Measurements from ENCODE around the gene DPYSL4. TPM values are rescaled to one million over a fixed set of nuclear protein-coding genes. Genes with fewer than 3 reads are reported as not detected.

Gene DPYSL4
- total RNA-seq, 2 experiments from 2014 or later = 20.9 to 23.2 TPM

DNA sequence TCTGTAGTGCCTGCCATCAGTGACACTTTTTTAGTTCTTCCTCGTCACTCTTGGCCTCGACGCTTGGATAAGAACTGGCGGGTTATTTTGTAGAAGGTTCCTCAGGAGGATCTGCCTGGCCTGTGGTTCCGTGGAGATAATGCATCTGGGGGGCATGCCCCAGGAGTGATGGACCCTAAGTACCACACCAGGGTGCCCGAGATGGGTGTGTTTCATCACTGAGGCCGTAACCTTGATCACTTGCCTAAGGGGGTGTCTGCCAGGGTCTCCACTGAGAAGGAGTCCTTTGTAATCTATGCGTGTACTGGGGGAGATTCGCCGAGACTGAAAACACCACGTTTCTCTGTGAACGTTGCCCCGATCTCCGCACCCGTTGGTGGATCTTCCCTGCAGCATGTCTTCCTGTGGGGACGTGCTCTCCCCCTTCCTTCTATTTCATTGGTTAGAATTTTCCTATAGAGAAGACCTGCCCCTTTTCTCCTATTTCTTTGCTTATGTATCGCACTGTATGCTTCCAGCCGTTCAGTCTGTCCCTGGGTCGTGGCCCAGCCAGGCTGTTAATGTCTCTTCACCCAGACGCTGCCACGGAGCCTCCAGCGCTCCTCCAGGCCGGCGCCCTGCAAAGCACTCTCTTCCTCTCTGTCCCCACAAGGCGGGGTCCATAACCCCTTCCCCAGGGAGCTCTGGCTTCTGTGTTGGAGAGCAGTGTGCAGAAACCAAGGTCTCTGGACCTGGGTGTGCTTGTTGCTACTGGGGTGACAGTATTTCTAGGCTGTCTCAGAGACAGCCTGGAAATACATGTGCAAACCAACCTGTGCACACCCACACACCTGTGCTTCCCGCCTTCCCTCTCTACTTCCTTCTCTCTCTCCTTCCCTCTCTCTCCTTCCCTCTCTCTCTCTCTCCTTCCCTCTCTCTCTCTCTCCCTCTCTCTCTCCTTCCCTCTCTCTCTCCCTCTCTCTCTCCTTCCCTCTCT, 14.4 kb upstream of the DPYSL4 start:
- TF ChIP-seq, protein P1, sequence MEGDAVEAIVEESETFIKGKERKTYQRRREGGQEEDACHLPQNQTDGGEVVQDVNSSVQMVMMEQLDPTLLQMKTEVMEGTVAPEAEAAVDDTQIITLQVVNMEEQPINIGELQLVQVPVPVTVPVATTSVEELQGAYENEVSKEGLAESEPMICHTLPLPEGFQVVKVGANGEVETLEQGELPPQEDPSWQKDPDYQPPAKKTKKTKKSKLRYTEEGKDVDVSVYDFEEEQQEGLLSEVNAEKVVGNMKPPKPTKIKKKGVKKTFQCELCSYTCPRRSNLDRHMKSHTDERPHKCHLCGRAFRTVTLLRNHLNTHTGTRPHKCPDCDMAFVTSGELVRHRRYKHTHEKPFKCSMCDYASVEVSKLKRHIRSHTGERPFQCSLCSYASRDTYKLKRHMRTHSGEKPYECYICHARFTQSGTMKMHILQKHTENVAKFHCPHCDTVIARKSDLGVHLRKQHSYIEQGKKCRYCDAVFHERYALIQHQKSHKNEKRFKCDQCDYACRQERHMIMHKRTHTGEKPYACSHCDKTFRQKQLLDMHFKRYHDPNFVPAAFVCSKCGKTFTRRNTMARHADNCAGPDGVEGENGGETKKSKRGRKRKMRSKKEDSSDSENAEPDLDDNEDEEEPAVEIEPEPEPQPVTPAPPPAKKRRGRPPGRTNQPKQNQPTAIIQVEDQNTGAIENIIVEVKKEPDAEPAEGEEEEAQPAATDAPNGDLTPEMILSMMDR (IDR thresholded peaks at IDR 0.05) = no peak
- H3K4me1 Mint-ChIP-seq (ENCODE audit: low read depth) = peaks cover 4% of the 10 kb centered on the region
- H3K36me3 Mint-ChIP-seq (ENCODE audit: low read depth) = no peaks in the 10 kb centered on the region
- ChIA-PET POLR2A (no interaction called here), CTCF (no interaction called here)
- ATAC-seq = no peak
- DNase-seq = no peak
- H3K27me3 Mint-ChIP-seq = peaks cover 16% of the 10 kb centered on the region
- intact Hi-C loops (cut with micrococcal nuclease) = no loop called here
- H3K27ac Mint-ChIP-seq = no peak overlapping the region
- H3K4me3 Mint-ChIP-seq = no peak overlapping the region
- H3K9me3 Mint-ChIP-seq = no peaks in the 10 kb centered on the region

DNA sequence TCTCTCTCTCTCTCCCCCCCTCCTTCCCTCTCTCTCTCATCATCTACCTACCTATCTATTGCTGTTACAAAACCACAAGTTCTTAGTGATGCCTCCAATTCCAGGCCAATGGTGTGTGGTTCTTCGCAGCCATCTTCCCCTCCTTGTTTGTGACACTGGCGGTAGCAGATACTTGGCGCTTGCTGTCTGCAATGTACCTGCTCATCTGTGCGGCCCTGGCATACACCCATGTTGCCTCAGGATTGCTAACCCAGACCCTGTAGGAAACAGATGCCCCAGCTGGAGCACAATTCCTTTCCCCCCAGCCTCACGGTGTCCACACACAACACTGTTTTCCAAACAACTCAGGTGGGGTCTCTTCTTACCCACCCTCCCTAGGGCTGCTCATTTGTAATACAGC, 13.6 kb upstream of the DPYSL4 start:
- CTCF ChIA-PET = no interaction called here
- POLR2A ChIA-PET = no interaction called here
- Mint-ChIP-seq H3K9me3 (no peaks in the 10 kb centered on the region), H3K27me3 (peaks cover 23% of the 10 kb centered on the region), H3K36me3 (ENCODE audit: low read depth) (no peaks in the 10 kb centered on the region), H3K27ac (no peak overlapping the region), H3K4me1 (ENCODE audit: low read depth) (peaks cover 4% of the 10 kb centered on the region), H3K4me3 (no peak overlapping the region)
- DNase-seq = no peak
- TF ChIP-seq, protein P1 (IDR thresholded peaks at IDR 0.05) = no peak
- ATAC-seq = no peak
- intact Hi-C loops (cut with micrococcal nuclease) = no loop called here

DNA sequence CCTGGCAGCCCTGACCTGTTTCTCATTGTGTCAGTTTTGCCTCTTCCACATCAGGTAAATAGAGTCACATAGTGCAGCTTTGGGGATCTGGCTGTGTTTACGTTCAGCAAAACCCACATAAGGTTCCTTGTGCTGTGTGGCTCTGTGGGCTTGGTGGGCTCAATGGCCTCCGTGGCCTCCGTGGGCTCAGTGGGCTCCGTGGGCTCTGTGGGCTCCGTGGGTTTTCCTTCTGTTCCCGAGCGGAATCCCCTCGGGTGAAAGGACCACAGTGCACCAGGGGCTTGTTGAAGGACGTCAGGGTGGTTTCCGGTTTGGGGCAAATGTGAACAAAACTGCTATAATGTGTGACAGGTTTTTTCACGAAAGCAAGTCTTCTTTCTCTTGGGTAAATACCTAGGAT, 12.5 kb upstream of the DPYSL4 start:
- Mint-ChIP-seq H3K36me3 (ENCODE audit: low read depth) (no peaks in the 10 kb centered on the region), H3K4me1 (ENCODE audit: low read depth) (peaks cover 4% of the 10 kb centered on the region), H3K27ac (no peak overlapping the region), H3K27me3 (peaks cover 28% of the 10 kb centered on the region), H3K4me3 (no peak overlapping the region), H3K9me3 (no peaks in the 10 kb centered on the region)
- CTCF ChIA-PET = no interaction called here
- intact Hi-C loops (cut with micrococcal nuclease) = no loop called here
- POLR2A ChIA-PET = no interaction called here
- TF ChIP-seq, protein P1 (IDR thresholded peaks at IDR 0.05) = no peak
- ATAC-seq = no peak
- DNase-seq = no peak

DNA sequence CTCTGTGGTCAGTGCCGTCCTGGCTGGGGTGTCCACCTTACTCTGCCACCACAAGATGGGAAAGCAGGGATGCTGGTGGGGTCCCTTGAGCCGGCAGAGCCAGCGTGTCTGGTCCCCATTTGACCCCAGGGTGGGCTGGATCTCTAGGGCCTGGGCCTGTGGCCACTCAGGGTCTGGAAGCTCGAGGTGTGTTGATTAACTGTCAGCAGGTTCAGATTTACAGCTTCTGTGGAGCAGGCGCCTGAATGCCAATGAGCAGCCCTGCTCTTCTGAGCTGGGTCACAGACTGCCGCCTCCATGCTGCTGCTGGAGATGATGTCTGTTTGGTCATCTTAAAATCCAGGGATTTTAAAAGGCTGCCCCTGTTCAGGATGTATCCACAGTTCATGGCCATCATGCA, 11.3 kb upstream of the DPYSL4 start:
- H3K27me3 Mint-ChIP-seq = peaks cover 31% of the 10 kb centered on the region
- CTCF ChIA-PET = no interaction called here
- TF ChIP-seq, protein P1 (IDR thresholded peaks at IDR 0.05) = no peak
- H3K4me3 Mint-ChIP-seq = no peak overlapping the region
- no peaks in the 10 kb centered on the region for H3K36me3 Mint-ChIP-seq (ENCODE audit: low read depth)
- H3K27ac Mint-ChIP-seq = no peak overlapping the region
- no peak for ATAC-seq
- no peak for DNase-seq
- intact Hi-C loops (cut with micrococcal nuclease) = no loop called here
- peaks cover 4% of the 10 kb centered on the region for H3K4me1 Mint-ChIP-seq (ENCODE audit: low read depth)
- H3K9me3 Mint-ChIP-seq = no peaks in the 10 kb centered on the region
- POLR2A ChIA-PET = no interaction called here

DNA sequence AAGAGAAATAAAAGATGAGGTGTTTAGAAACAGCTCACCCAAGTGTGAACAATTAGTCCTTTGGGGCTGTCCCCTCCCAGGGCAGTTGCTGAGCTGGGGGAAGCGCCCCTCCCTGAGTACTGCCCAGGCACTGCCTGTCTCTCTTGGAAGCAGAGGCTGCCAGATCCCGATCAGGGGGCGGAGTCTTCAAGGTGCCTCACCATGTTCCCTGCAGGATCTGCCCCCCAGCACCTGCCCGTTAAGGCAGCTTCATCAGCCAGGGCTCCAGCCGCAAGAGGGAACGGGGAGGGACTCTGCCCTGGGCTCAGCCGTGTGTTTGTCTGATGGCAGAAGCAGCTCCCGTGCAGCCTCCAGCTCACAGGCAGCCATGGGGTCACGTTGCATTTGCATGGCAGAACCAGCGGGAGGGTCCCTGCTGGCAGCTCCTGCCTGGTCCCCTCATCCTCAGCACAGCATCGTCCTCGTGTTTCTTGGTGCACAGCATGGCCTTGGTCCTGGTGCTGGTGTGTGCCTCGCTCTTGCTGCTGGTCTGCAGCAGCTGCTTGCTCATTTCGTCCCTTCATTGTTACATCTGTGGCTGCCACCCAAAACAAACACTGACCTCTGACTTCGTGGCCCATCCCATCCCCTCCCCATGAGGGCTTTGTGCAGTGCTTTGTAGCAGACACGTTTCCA, 10.7 kb upstream of the DPYSL4 start:
- intact Hi-C loops (cut with micrococcal nuclease) = no loop called here
- Mint-ChIP-seq H3K4me1 (ENCODE audit: low read depth) (peaks cover 4% of the 10 kb centered on the region), H3K27me3 (peaks cover 34% of the 10 kb centered on the region), H3K36me3 (ENCODE audit: low read depth) (no peaks in the 10 kb centered on the region), H3K9me3 (no peaks in the 10 kb centered on the region), H3K4me3 (no peak overlapping the region), H3K27ac (no peak overlapping the region)
- no peak for DNase-seq
- ChIA-PET POLR2A (no interaction called here), CTCF (no interaction called here)
- TF ChIP-seq, protein P1 (IDR thresholded peaks at IDR 0.05) = no peak
- ATAC-seq = peak; percentile 69
